Fibroblast of villous mesenchyme (primary cell): ENCODE measurements around the gene RBM19. TPM values are rescaled to one million over a fixed set of nuclear protein-coding genes. Genes with fewer than 3 reads are reported as not detected.
"Not testable (repeated sequence)": the region's sequence is repeated elsewhere in the genome, so short reads cannot be mapped to it uniquely, and the experiment has no call there.

Experiments used
- DNase-seq: peaks from one replicate; pipeline ENCODE4 v3.0.0-alpha.2; 2010; ENCODE audit warnings: low read depth
- H3K4me3 ChIP-seq: 2 replicates; pipeline ENCODE4 v1.5.1; 2011; ENCODE audit warnings: low read depth, mild to moderate bottlenecking, low read length
- total RNA-seq: library from RNA; depleted of rRNA; stranded (reverse); fragments of >200 nt; gene quantifications from 2 replicates; pipeline ENCODE4 v1.2.3, GENCODE V29; 2012
- TF ChIP-seq, protein P1 (sequence below): IDR thresholded peaks from 2 replicates; pipeline ENCODE4 v1.5.1; 2012; ENCODE audit warnings: low read depth, mild to moderate bottlenecking, low read length; ENCODE audit not compliant: insufficient read depth

RBM19 gene
- total RNA-seq, 1 donor = 26.8 TPM

DNA sequence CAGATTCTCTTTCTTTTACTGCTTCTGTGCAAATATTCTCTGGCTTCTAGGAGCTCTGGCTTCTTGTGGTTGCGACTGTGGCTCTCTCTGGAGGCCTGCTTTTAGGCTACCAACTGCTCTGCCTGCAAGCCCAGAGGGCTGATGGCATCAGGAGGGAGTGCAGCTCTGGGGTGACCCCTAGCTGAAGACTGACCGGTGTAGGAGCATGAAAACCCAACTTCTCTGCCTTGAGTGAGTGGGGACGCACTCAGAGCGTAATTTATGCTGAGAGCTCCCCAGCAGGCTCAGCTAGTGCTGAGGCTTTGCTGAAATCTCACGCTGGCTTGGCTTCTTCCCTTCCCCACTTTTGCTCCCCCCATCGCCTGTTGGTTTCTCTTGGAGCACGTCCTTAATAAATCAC lies 29.9 kb upstream of the RBM19 start:
- no peak overlapping the region for H3K4me3 ChIP-seq
- DNase-seq = no peak
- TF ChIP-seq, protein P1, sequence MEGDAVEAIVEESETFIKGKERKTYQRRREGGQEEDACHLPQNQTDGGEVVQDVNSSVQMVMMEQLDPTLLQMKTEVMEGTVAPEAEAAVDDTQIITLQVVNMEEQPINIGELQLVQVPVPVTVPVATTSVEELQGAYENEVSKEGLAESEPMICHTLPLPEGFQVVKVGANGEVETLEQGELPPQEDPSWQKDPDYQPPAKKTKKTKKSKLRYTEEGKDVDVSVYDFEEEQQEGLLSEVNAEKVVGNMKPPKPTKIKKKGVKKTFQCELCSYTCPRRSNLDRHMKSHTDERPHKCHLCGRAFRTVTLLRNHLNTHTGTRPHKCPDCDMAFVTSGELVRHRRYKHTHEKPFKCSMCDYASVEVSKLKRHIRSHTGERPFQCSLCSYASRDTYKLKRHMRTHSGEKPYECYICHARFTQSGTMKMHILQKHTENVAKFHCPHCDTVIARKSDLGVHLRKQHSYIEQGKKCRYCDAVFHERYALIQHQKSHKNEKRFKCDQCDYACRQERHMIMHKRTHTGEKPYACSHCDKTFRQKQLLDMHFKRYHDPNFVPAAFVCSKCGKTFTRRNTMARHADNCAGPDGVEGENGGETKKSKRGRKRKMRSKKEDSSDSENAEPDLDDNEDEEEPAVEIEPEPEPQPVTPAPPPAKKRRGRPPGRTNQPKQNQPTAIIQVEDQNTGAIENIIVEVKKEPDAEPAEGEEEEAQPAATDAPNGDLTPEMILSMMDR = peak; percentile 6

DNA sequence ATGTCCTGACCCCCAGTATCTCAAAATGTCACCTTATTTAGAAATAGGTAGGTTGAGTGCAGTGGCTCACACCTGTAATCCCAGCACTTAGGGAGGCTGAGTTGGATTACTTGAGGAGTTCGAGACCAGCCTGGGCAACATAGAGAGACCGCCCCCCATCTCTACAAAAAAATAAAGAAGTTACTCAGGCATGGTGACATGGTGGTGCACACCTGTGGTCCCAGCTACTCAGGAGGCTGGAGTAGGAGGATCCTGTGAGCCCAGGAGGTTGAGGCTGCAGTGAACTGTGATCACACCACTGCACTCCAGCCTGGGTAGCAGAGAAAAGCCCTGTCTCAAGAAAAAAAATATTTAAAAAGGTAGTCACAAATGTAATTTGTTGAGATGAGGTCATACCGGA lies 27.9 kb upstream of the RBM19 start:
- TF ChIP-seq, protein P1 = no peak
- H3K4me3 ChIP-seq = no peak overlapping the region
- DNase-seq = no peak

DNA sequence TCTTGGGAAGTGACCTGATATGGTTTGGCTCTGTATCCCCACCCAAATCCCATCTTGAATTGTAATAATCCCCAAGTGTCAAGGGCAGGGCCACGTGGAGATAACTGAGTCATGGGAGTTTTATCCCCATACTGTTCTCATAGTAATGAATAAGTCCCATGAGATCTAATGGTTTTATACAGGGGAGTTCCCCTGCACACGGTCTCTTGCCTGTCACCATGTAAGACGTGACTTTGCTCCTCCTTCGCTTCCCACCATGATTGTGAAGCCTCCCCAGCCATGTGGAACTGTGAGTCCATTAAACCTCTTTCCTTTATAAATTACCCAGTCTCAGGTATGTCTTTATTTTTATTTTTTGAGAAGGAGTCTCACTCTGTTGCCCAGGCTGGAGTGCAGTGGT lies 26.6 kb upstream of the RBM19 start:
- not testable (repeated sequence) for DNase-seq, H3K4me3 ChIP-seq

DNA sequence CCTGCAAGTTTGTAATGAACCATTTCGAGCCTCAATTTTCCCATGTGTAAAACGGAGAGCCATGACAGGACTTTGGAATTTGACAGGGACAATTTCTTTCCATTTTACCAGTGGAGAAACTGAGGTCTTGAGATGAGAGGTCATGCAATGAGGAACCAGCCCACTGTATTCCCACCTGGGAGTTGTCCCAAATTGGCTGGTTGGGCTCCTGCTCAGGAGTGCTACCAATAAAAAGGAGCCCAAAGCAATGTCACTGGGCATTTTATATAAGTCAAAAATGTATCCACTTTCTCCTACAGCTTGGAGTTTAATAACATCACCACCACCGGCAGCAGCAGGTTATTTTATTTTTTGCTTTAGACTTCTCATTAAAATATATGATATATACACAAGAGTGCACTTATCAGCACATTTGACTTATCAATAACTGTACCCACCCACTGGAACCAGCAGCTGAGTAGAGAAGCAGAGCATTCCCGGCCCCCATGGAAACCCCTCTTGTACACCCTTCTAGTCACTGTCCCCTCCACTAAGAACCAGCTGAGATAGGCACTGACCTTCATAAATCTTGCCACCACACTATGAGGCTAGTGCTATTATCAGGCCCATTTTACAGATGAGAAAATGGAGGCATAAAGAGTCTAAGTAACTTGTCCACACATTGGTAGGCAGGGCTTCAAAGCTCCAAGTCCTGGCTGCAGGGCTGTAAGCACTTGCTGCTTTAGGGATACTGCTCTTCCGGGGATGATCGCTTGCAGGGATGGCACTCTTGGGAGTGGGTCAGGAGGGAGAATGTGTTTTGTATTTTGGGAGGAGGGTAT lies 25.3 kb upstream of the RBM19 start:
- H3K4me3 ChIP-seq = no peak overlapping the region
- TF ChIP-seq, protein P1 = no peak
- no peak for DNase-seq

DNA sequence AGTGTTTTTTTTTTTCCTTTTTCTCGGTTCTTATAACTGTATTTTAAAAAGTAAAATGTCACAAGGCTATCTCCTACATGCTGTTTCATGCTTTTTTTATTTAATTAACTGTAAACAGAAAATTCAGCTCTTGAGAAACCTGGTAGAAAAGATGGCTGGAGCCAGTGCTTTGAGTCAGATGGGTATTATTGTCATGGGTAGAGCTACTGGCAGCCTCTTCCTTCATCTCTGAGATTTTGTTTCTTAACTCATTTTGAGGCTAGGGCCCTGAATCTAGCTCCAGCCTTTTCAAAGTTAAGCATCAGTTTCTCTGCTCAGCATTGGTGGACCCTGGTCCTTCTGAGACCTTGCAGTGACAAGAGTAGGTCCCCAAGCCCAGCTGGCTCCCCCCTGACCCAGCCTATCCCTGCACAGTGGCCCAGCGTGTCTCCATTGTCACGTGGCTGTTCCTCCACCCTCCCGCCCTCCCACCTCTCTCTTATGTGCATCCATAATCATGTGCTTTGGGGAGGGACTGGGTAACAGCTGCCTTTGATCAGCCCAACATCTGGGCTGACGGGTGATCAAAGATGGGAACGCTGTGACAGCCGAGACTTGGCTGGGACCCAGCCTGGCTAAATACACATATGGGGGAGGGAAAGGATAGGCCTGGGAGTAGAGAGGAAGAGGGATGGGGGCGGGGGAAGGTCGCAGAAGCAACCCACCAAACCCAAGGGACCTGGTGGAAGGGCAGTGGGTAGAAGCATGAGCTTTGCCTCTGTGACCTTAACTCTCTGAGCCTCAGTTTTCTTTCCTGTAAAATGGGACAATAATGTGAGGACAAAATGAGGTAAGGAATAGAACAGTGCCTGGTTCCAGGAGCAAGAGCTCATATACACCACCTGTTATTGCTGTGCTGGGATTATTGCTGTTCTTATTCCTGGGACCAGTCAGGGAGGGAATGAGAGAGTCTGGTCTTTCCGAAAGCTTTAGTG lies 24.4 kb upstream of the RBM19 start:
- DNase-seq = no peak
- TF ChIP-seq, protein P1 = no peak
- no peak overlapping the region for H3K4me3 ChIP-seq

DNA sequence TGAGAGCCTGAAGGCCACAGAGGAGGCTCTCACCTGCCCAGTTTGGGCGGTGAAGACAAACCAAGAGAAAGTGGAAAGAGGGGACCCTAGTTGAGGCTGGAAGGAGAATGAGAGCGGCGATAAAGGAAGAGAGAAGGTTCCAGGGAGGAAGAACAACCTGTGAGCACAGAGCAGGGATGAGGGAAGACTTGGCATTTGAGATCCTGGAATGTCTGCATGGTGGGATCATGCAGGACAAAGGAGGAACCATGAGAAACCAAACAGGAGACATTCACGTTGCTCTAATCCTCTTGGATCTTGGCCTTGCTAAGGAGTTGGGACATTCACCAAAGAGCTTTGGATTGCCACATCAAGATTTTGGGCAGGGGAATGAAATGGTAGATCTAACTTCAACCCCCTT lies 22.9 kb upstream of the RBM19 start:
- TF ChIP-seq, protein P1 = no peak
- no peak overlapping the region for H3K4me3 ChIP-seq
- no peak for DNase-seq

DNA sequence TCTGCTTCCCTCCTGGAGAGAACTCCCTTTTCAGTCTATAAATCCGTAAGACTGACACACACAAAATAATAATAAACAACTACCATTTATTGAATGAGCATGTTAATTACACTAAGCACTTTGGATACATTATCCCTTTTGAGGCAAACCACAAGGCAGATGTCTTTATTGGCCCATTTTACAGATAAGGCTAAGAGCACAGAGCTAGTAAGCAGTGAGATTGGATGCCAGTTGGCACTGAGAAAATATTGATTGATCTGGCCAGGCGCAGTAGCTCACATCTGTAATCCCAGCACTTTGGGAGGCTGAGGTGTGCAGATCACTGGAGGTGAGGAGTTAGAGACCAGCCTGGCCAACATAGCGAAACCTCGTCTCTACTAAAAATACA lies 21.9 kb upstream of the RBM19 start:
- no peak for DNase-seq
- TF ChIP-seq, protein P1 = no peak
- H3K4me3 ChIP-seq = no peak overlapping the region
